CD4-positive, alpha-beta T cell (primary cell): Measurements from ENCODE around the gene ZNF532. TPM values are rescaled to one million over a fixed set of nuclear protein-coding genes. Genes with fewer than 3 reads are reported as not detected.

Experiments used
- ATAC-seq: fragments of 200-7000 bp; cut with Tn5 transposase; one replicate; pipeline ENCODE4 v1.10.0; 2022; ENCODE audit warnings: mild to moderate bottlenecking; ENCODE audit not compliant: poor library complexity
- CTCF ChIA-PET: fragments of 350-600 bp; sonication (Branson Sonifier 250); formaldehyde crosslinking; loops from one replicate; lab custom pipeline; 2021; ENCODE audit warnings: antibody characterized with exemption, inconsistent platforms; lab: Charles Lee
- POLR2A ChIA-PET: fragments of 350-600 bp; sonication (Branson Sonifier 250); formaldehyde crosslinking; loops from one replicate; lab custom pipeline; 2021; ENCODE audit warnings: antibody characterized with exemption, inconsistent platforms; lab: Charles Lee
- DNase-seq, 14 experiments: peaks; one replicate each; pipeline ENCODE4 v3.0.0-alpha.2; 2013 to 2020; ENCODE audit warnings: mixed read lengths in 2 of 14
- H3K27ac ChIP-seq, 2 donors: one replicate each; pipeline versions ENCODE4 v1.5.1 to v1.7.0; 2013; ENCODE audit warnings: low read length in 2 of 2, low read depth in 1 of 2, mild to moderate bottlenecking in 1 of 2
- H3K27me3 ChIP-seq, 2 experiments: 1 replicate in 1 of 2; 2 replicates in 1 of 2; pipeline versions ENCODE4 v1.6.1 to v1.7.0; 2013; ENCODE audit warnings: low read length in 2 of 2, control low read depth in 1 of 2, mild to moderate bottlenecking in 1 of 2, moderate library complexity in 1 of 2; ENCODE audit not compliant: insufficient read depth in 2 of 2, control insufficient read depth in 1 of 2
- H3K36me3 ChIP-seq: one replicate; pipeline ENCODE4 v1.6.1; 2013; ENCODE audit warnings: low read length, control low read depth; ENCODE audit not compliant: insufficient read depth
- H3K4me1 ChIP-seq: one replicate; pipeline ENCODE4 v1.6.1; 2013; ENCODE audit warnings: low read length, control low read depth; ENCODE audit not compliant: insufficient read depth
- H3K4me3 ChIP-seq: one replicate; pipeline ENCODE4 v1.5.1; 2013; ENCODE audit warnings: mild to moderate bottlenecking, low read length, moderate library complexity
- H3K9me3 ChIP-seq, 2 experiments: 1 replicate in 1 of 2; 2 replicates in 1 of 2; pipeline versions ENCODE4 v1.6.1 to v1.7.0; 2013; ENCODE audit warnings: low read length in 2 of 2, mild to moderate bottlenecking in 2 of 2, control low read depth in 1 of 2, moderate library complexity in 1 of 2; ENCODE audit not compliant: control insufficient read depth in 1 of 2, insufficient read depth in 1 of 2
- H3K27ac Mint-ChIP-seq: one replicate; pipeline ENCODE4 v1.8.0; 2020; ENCODE audit warnings: mixed read lengths
- H3K27me3 Mint-ChIP-seq: one replicate; pipeline ENCODE4 v1.8.0; 2021; ENCODE audit warnings: mixed read lengths
- H3K36me3 Mint-ChIP-seq: one replicate; pipeline ENCODE4 v1.8.0; 2021; ENCODE audit warnings: low read depth, mixed read lengths
- H3K4me1 Mint-ChIP-seq: one replicate; pipeline ENCODE4 v1.8.0; 2021; ENCODE audit warnings: low read depth, mixed read lengths
- H3K4me3 Mint-ChIP-seq: one replicate; pipeline ENCODE4 v1.8.0; 2020; ENCODE audit warnings: mild to moderate bottlenecking, mixed read lengths
- H3K9me3 Mint-ChIP-seq: one replicate; pipeline ENCODE4 v1.8.0; 2020; ENCODE audit warnings: mixed read lengths
- CTCF ChIP-seq: fragments of 200-600 bp; IDR thresholded peaks from one replicate; pipeline ENCODE4 v1.8.0; 2022; ENCODE audit warnings: antibody characterized with exemption, mild to moderate bottlenecking
- intact Hi-C, 2 experiments: fragments of 100-400 bp; cut with DNase I in 1 of 2; cut with micrococcal nuclease in 1 of 2; formaldehyde crosslinking; loops; one replicate each; pipeline versions ENCODE4 v1.15.1 to v1.9.0; 2023 to 2025; cut with DNase I, micrococcal nuclease
- total RNA-seq, 174 experiments: library from RNA in 2 of 174; stranded (reverse) in 2 of 174; gene quantifications; one replicate each; pipeline ENCODE4 v1.2.3 and lab custom pipeline; 2021 to 2026

Gene ZNF532
- total RNA-seq, 2 experiments from 2014 or later: 9.8 to 9.9 TPM

- Histone ChIP-seq H3K4me1 (no peaks in the 10 kb centered on the region), H3K36me3 (no peaks in the 10 kb centered on the region), H3K4me3 (no peak overlapping the region), H3K9me3 (peaks cover 0 to 3% of the 10 kb centered on the region in 2 experiments), H3K27me3 (peaks cover 5% of the 10 kb centered on the region in 2 experiments), H3K27ac (no peak overlapping the region)
- ChIA-PET CTCF (no interaction called here), POLR2A (no interaction called here)
- ATAC-seq: no peak
- Mint-ChIP-seq H3K4me1 (no peaks in the 10 kb centered on the region), H3K9me3 (no peaks in the 10 kb centered on the region), H3K4me3 (no peak overlapping the region), H3K36me3 (no peaks in the 10 kb centered on the region), H3K27me3 (peaks cover 33% of the 10 kb centered on the region), H3K27ac (no peak overlapping the region)
- no peak for TF ChIP-seq CTCF
- intact Hi-C loops: no loop called here
- no peak for DNase-seq
Measured at GRCh38 chr18:58937887-58938267, 73.2 kb downstream of the ZNF532 start.

GRCh38 chr18:58941426-58942099 lies 76.9 kb downstream of the ZNF532 start:
- DNase-seq (no peak), ATAC-seq (no peak)
- Mint-ChIP-seq H3K4me1 (no peaks in the 10 kb centered on the region), H3K9me3 (no peaks in the 10 kb centered on the region), H3K36me3 (no peaks in the 10 kb centered on the region), H3K27ac (no peak overlapping the region), H3K4me3 (no peak overlapping the region), H3K27me3 (peaks cover 29% of the 10 kb centered on the region)
- H3K4me3 ChIP-seq: no peak overlapping the region
- no peaks in the 10 kb centered on the region for H3K4me1 ChIP-seq
- no peaks in the 10 kb centered on the region for H3K36me3 ChIP-seq
- ChIA-PET CTCF (no interaction called here), POLR2A (no interaction called here)
- peaks cover 0 to 3% of the 10 kb centered on the region in 2 experiments for H3K9me3 ChIP-seq
- TF ChIP-seq CTCF: no peak
- intact Hi-C loops: no loop called here
- H3K27me3 ChIP-seq: peaks cover 5 to 8% of the 10 kb centered on the region in 2 experiments
- H3K27ac ChIP-seq: no peak overlapping the region

- H3K27me3 ChIP-seq: peaks cover 0 to 3% of the 10 kb centered on the region in 2 experiments
- Mint-ChIP-seq H3K9me3 (no peaks in the 10 kb centered on the region), H3K4me3 (no peak overlapping the region), H3K27ac (no peak overlapping the region), H3K36me3 (no peaks in the 10 kb centered on the region), H3K4me1 (no peaks in the 10 kb centered on the region), H3K27me3 (peaks cover 18% of the 10 kb centered on the region)
- no peak overlapping the region for H3K4me3 ChIP-seq
- H3K36me3 ChIP-seq: no peaks in the 10 kb centered on the region
- ChIA-PET CTCF (no interaction called here), POLR2A (no interaction called here)
- H3K9me3 ChIP-seq: peaks cover 0 to 3% of the 10 kb centered on the region in 2 experiments
- H3K4me1 ChIP-seq: no peaks in the 10 kb centered on the region
- DNase-seq (no peak), ATAC-seq (no peak)
- no peak overlapping the region for H3K27ac ChIP-seq
- no peak for TF ChIP-seq CTCF
- intact Hi-C loops: no loop called here
Measured at GRCh38 chr18:58943896-58944295, 79.2 kb downstream of the ZNF532 start.
